HepG2 (cell line): ENCODE measurements around the gene GATA5. TPM values are rescaled to one million over a fixed set of nuclear protein-coding genes. Genes with fewer than 3 reads are reported as not detected.

Source experiments
- ATAC-seq: fragments of 200-7000 bp; cut with Tn5 transposase; 3 replicates; pipeline ENCODE4 v1.9.1; 2020; ENCODE audit warnings: mild to moderate bottlenecking, moderate library complexity
- BruUV-seq: library from RNA; stranded (reverse); fragments of 400-500 nt; replicated peaks from 2 replicates; lab custom pipeline; 2021; lab: Mats Ljungman, UMichigan
- CTCF ChIA-PET: fragments of 300-600 bp; formaldehyde crosslinking; extraction: SDS; loops from one replicate; lab custom pipeline; 2021; ENCODE audit warnings: low total read pairs, inconsistent platforms, low intra/inter-chr PET ratio; lab: Yijun Ruan, JAX
- POLR2A ChIA-PET: fragments of 350-600 bp; sonication (Branson Sonifier 250); formaldehyde crosslinking; loops from one replicate; lab custom pipeline; 2020; ENCODE audit warnings: antibody characterized with exemption, inconsistent platforms; lab: Yijun Ruan, JAX
- DNase-seq: peaks from one replicate; pipeline ENCODE4 v3.0.0-alpha.2; 2015; ENCODE audit warnings: low spot score
- FAIRE-seq: peaks from 3 replicates; lab custom pipeline; 2011; peaks lifted over from hg19 to GRCh38; lab: Jason Lieb, UNC
- H2AFZ ChIP-seq: one replicate; pipeline ENCODE4 v1.6.1; 2011; ENCODE audit warnings: low read length, inconsistent platforms
- H3K27ac ChIP-seq: fragments of 300-600 bp; 3 replicates; pipeline ENCODE4 v1.8.0; 2011; ENCODE audit warnings: mixed run types, mild to moderate bottlenecking, mixed read lengths, low read length, inconsistent platforms; ENCODE audit not compliant: insufficient read depth; ENCODE audit errors: extremely low read length
- H3K27me3 ChIP-seq, 2 experiments: fragments of 200-600 bp in 1 of 2; 2 replicates in 1 of 2; 3 replicates in 1 of 2; pipeline versions ENCODE4 v1.6.0 to v1.8.0; 2011; ENCODE audit warnings: low read length in 2 of 2, mild to moderate bottlenecking in 2 of 2, moderate library complexity in 2 of 2, inconsistent platforms in 1 of 2; ENCODE audit not compliant: insufficient read depth in 2 of 2, control insufficient read depth in 1 of 2
- H3K36me3 ChIP-seq, 2 experiments: fragments of 200-600 bp in 1 of 2; replicated peaks in 1 of 2; 2 replicates in 1 of 2; 3 replicates in 1 of 2; pipeline versions ENCODE4 v1.5.1 to v1.8.0; 2011; ENCODE audit warnings: low read length in 2 of 2, inconsistent platforms in 1 of 2; ENCODE audit not compliant: insufficient read depth in 2 of 2, control insufficient read depth in 1 of 2
- H3K4me1 ChIP-seq: 2 replicates; pipeline ENCODE4 v1.5.1; 2012; ENCODE audit warnings: low read length, inconsistent platforms; ENCODE audit not compliant: insufficient read depth
- H3K4me2 ChIP-seq: 2 replicates; pipeline ENCODE4 v1.6.0; 2011; ENCODE audit warnings: low read depth, low read length, inconsistent platforms
- H3K4me3 ChIP-seq, 3 experiments: fragments of 200-600 bp in 1 of 3; sonication (generic), shearing (Covaris generic) in 1 of 3; replicated peaks in 1 of 3; 2 replicates each; pipeline ENCODE4 v1.5.1; 2011 to 2016; ENCODE audit warnings: low read length in 3 of 3, inconsistent platforms in 2 of 3, low read depth in 2 of 3, mild to moderate bottlenecking in 2 of 3, control low read depth in 1 of 3, mixed read lengths in 1 of 3; ENCODE audit not compliant: insufficient read depth in 1 of 3
- H3K79me2 ChIP-seq: one replicate; pipeline ENCODE4 v1.6.1; 2011; ENCODE audit warnings: low read length, inconsistent platforms; ENCODE audit not compliant: insufficient read depth
- H3K9ac ChIP-seq: 2 replicates; pipeline ENCODE4 v1.6.0; 2011; ENCODE audit warnings: mild to moderate bottlenecking, low read depth, low read length, inconsistent platforms; ENCODE audit not compliant: insufficient read depth
- H3K9me3 ChIP-seq: 2 replicates; pipeline ENCODE4 v1.5.1; 2012; ENCODE audit warnings: mild to moderate bottlenecking, low read length
- H4K20me1 ChIP-seq: 2 replicates; pipeline ENCODE4 v1.6.0; 2011; ENCODE audit warnings: inconsistent platforms, mild to moderate bottlenecking, low read length, moderate library complexity; ENCODE audit not compliant: insufficient read depth
- GATAD1 ChIP-seq: IDR thresholded peaks from 2 replicates; pipeline ENCODE4 v1.6.1; 2016; ENCODE audit warnings: missing genetic modification reagents, missing compliant biosample characterization
- GPN1 ChIP-seq: sonication (generic); formaldehyde crosslinking; IDR thresholded peaks from 2 replicates; pipeline ENCODE4 v1.5.1; 2020; ENCODE audit warnings: missing genetic modification reagents, borderline replicate concordance
- JUNB ChIP-seq: sonication (generic); formaldehyde crosslinking; IDR thresholded peaks from 2 replicates; pipeline ENCODE4 v1.8.0; 2022; ENCODE audit warnings: missing genetic modification reagents, mild to moderate bottlenecking, borderline replicate concordance
- KLF13 ChIP-seq: sonication (generic); formaldehyde crosslinking; IDR thresholded peaks from 2 replicates; pipeline ENCODE4 v1.4.0; 2020; ENCODE audit warnings: mild to moderate bottlenecking, missing genetic modification reagents
- MXD4 ChIP-seq: IDR thresholded peaks from 2 replicates; pipeline ENCODE4 v1.6.1; 2016; ENCODE audit warnings: mild to moderate bottlenecking, missing biosample characterization, missing genetic modification reagents
- SSRP1 ChIP-seq: IDR thresholded peaks from 2 replicates; pipeline ENCODE4 v1.6.1; 2016; ENCODE audit warnings: control low read depth
- TBL1XR1 ChIP-seq: fragments of 150-350 bp; IDR thresholded peaks from 2 replicates; pipeline ENCODE4 v1.6.1; 2014; ENCODE audit warnings: borderline replicate concordance, low read length; ENCODE audit not compliant: partially characterized antibody
- ZNF296 ChIP-seq: sonication (generic); formaldehyde crosslinking; conservative IDR thresholded peaks from 2 replicates; pipeline ENCODE4 v1.5.0; 2020; ENCODE audit warnings: mild to moderate bottlenecking, missing genetic modification reagents
- ZNF660 ChIP-seq: sonication (generic); formaldehyde crosslinking; IDR thresholded peaks from 2 replicates; pipeline ENCODE4 v1.5.1; 2020; ENCODE audit warnings: mild to moderate bottlenecking, low read depth, missing genetic modification reagents, borderline replicate concordance
- ZNF7 ChIP-seq: IDR thresholded peaks from 2 replicates; pipeline ENCODE4 v1.6.1; 2016; ENCODE audit warnings: missing biosample characterization, missing genetic modification reagents
- ZNF775 ChIP-seq: sonication (generic); formaldehyde crosslinking; IDR thresholded peaks from 2 replicates; pipeline ENCODE4 v1.4.0; 2020; ENCODE audit warnings: missing genetic modification reagents, mild to moderate bottlenecking, moderate library complexity, borderline replicate concordance
- WGBS: methylation state at CpG from one replicate; pipeline ENCODE4 v1.1.6; 2017; ENCODE audit warnings: low lambda C conversion rate; 5-methylcytosine and 5-hydroxymethylcytosine counted together
- in situ Hi-C: cut with HindIII; loops from 2 replicates; pipeline ENCODE4 v1.10.0; 2017; ENCODE audit warnings: low pct_unique_long_range_greater_than_20kb; ENCODE audit not compliant: extremely low pct_ligation_motif_present
- intact Hi-C: fragments of 100-400 bp; cut with micrococcal nuclease; formaldehyde crosslinking; loops from one replicate; pipeline ENCODE4 v1.10.0; 2022; ENCODE audit not compliant: unreplicated experiment
- polyA plus RNA-seq, 8 experiments: library from polyadenylated mRNA; depleted of rRNA in 3 of 8; stranded (reverse) in 7 of 8; unstranded in 1 of 8; fragments of >200 nt; fragmentation: Illumina TruSeq in 4 of 8; extraction: Trizol in 4 of 8; gene quantifications; 2 replicates each; pipeline versions ENCODE4 v1.2.1 to v1.2.3, GENCODE V29; 2011 to 2016; ENCODE audit warnings: low read depth in 4 of 8, missing spikeins in 1 of 8, mixed read lengths in 1 of 8; ENCODE audit not compliant: insufficient read depth in 1 of 8
- total RNA-seq, 5 experiments: library from RNA; depleted of rRNA; stranded (reverse); fragments of >200 nt; fragmentation: Illumina TruSeq; extraction: Trizol; gene quantifications; 2 replicates each; pipeline ENCODE4 v1.2.3, GENCODE V29; 2016; ENCODE audit warnings: low read depth in 1 of 5
- TF ChIP-seq, protein P1 (sequence below): sonication (generic); formaldehyde crosslinking; IDR thresholded peaks from 2 replicates; pipeline ENCODE4 v1.8.1; 2023; ENCODE audit warnings: mild to moderate bottlenecking, missing genetic modification reagents

Gene GATA5
- total and polyA plus RNA-seq, 2 of the 13 experiments (the other 11 are each of a cell fraction or from before 2014, with no cell fraction given) = 0.12 to 0.20 TPM

DNA sequence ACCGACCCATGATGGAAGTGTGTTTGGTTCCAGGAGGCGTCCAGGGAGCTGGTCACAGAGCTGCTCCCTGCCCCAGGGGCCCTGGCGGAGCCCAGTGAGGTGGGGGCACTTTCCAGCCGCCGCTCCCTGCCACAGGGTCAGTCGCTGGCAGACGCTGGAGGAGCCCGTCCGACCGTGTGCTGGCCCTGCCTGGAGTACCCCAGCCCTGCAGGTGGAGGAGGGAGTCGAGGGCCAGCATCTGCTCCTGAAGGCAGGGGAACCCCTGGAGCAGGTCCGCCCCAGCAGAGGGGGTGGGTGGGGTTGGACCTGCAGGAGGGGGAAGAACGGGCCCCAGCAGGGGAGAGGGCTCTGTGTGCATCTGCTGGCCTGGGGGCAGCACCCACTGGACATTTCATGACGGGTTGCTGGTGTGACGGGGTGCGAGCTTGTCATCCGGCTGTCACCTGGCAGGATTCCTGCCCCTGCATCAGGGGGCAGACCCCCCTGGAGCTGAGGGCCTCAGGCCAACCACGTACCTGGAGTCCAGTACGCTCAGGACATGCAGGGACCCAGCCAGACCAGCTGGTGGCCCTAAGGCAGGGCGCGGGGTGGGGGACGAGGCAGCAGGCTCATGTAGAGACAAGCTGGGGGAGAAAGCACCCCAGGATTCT lies 32.3 kb upstream of the GATA5 start:
- Histone ChIP-seq H3K4me1 (0 out of 2 replicates have a peak, but pooled peaks cover 4% of the 10 kb centered on the region), H4K20me1 (peaks cover 3% of the 10 kb centered on the region; the same call in 1 of the 2 replicates), H3K9me3 (no peaks in the 10 kb centered on the region), H3K4me2 (no peak overlapping the region), H3K36me3 (no peaks in the 10 kb centered on the region), H3K4me3 (no peak overlapping the region), H2AFZ (no peak overlapping the region), H3K27ac (no peak overlapping the region), H3K27me3 (peaks cover 4 to 35% of the 10 kb centered on the region in 2 experiments; a peak in 4 of 5 replicates), H3K9ac (no peak overlapping the region), H3K79me2 (no peaks in the 10 kb centered on the region)
- in situ Hi-C loops (loop anchor here (25.0 kb wide), 1 partner anchor 279 kb away; the partner anchor contains the start of gene MRGBP), intact Hi-C loops (no loop called here)
- ChIA-PET POLR2A (no interaction called here), CTCF (no interaction called here)
- TF ChIP-seq KLF13 (CRISPR knock-in tag) (no peak), ZNF7 (CRISPR knock-in tag) (no peak), SSRP1 (CRISPR knock-in tag) (no peak), GATAD1 (no peak), ZNF660 (no peak), MXD4 (no peak), ZNF775 (no peak), ZNF296 (CRISPR knock-in tag) (no peak), GPN1 (CRISPR knock-in tag) (no peak), TBL1XR1 (no peak), JUNB (no peak)
- TF ChIP-seq, protein P1, sequence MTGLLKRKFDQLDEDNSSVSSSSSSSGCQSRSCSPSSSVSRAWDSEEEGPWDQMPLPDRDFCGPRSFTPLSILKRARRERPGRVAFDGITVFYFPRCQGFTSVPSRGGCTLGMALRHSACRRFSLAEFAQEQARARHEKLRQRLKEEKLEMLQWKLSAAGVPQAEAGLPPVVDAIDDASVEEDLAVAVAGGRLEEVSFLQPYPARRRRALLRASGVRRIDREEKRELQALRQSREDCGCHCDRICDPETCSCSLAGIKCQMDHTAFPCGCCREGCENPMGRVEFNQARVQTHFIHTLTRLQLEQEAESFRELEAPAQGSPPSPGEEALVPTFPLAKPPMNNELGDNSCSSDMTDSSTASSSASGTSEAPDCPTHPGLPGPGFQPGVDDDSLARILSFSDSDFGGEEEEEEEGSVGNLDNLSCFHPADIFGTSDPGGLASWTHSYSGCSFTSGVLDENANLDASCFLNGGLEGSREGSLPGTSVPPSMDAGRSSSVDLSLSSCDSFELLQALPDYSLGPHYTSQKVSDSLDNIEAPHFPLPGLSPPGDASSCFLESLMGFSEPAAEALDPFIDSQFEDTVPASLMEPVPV = no peak
- BruUV-seq = no TSS peak
- WGBS = 45% methylated on average over 14 of the region's 22 CpGs
- DNase-seq (no peak), FAIRE-seq (no peak), ATAC-seq (peak; percentile 32)
